Smooth muscle cell (in vitro differentiated cells): ENCODE data around the gene YJEFN3. TPM values are rescaled to one million over a fixed set of nuclear protein-coding genes. Genes with fewer than 3 reads are reported as not detected.

Experiments used
- DNase-seq: peaks from one replicate; lab custom pipeline; 2025; ENCODE audit not compliant: unreplicated experiment; lab: John Stamatoyannopoulos, UW
- H2AFZ ChIP-seq: fragments of 200-600 bp; sonication (generic); 2 replicates; pipeline ENCODE4 v1.6.0; 2016; ENCODE audit warnings: antibody characterized with exemption, low read depth, mild to moderate bottlenecking
- H3F3A ChIP-seq: fragments of 200-600 bp; sonication (generic); 2 replicates; pipeline ENCODE4 v1.6.0; 2017; ENCODE audit warnings: antibody characterized with exemption, low read depth
- H3K27ac ChIP-seq: fragments of 200-600 bp; sonication (generic); 2 replicates; pipeline ENCODE4 v1.5.1; 2016; ENCODE audit warnings: low read depth, mild to moderate bottlenecking
- H3K27me3 ChIP-seq: fragments of 200-600 bp; sonication (generic); 2 replicates; pipeline ENCODE4 v1.6.1; 2016; ENCODE audit warnings: low read depth, mild to moderate bottlenecking
- H3K36me3 ChIP-seq: fragments of 200-600 bp; sonication (generic); 2 replicates; pipeline ENCODE4 v1.5.1; 2016; ENCODE audit warnings: low read depth
- H3K4me1 ChIP-seq: fragments of 200-600 bp; sonication (generic); 2 replicates; pipeline ENCODE4 v1.5.1; 2016; ENCODE audit warnings: low read depth
- H3K4me2 ChIP-seq: fragments of 200-600 bp; sonication (generic); 2 replicates; pipeline ENCODE4 v1.6.0; 2016; ENCODE audit warnings: mild to moderate bottlenecking
- H3K4me3 ChIP-seq: fragments of 200-600 bp; sonication (generic); 2 replicates; pipeline ENCODE4 v1.5.1; 2016; ENCODE audit warnings: mild to moderate bottlenecking
- H3K79me2 ChIP-seq: fragments of 200-600 bp; sonication (generic); 2 replicates; pipeline ENCODE4 v1.6.0; 2016; ENCODE audit warnings: low read depth, mild to moderate bottlenecking
- H3K9ac ChIP-seq: fragments of 200-600 bp; sonication (generic); 2 replicates; pipeline ENCODE4 v1.6.0; 2016; ENCODE audit warnings: low read depth
- H3K9me3 ChIP-seq: fragments of 200-600 bp; sonication (generic); replicated peaks from 2 replicates; pipeline ENCODE4 v1.5.1; 2016; ENCODE audit warnings: low read depth
- H4K20me1 ChIP-seq: fragments of 200-600 bp; sonication (generic); 2 replicates; pipeline ENCODE4 v1.6.0; 2016; ENCODE audit warnings: low read depth
- CTCF ChIP-seq: fragments of 200-600 bp; sonication (generic); IDR thresholded peaks from 2 replicates; pipeline ENCODE4 v1.5.1; 2017; ENCODE audit warnings: borderline replicate concordance, mild to moderate bottlenecking, antibody characterized with exemption; ENCODE audit not compliant: insufficient read depth, poor library complexity, severe bottlenecking
- WGBS: methylation state at CpG from one replicate; pipeline ENCODE4 v1.1.7; 2016; ENCODE audit warnings: low lambda C conversion rate; 5-methylcytosine and 5-hydroxymethylcytosine counted together
- polyA plus RNA-seq: library from polyadenylated mRNA; unstranded; fragments of >200 nt; fragmentation: Nextera tagmentation; extraction: Ambion mirVana; gene quantifications from 2 replicates; pipeline ENCODE4 v1.2.1, GENCODE V29; 2016
- total RNA-seq: library from RNA; depleted of rRNA; stranded (reverse); fragments of >200 nt; gene quantifications from 2 replicates; pipeline ENCODE4 v1.2.3, GENCODE V29; 2014

YJEFN3 gene
- total and polyA plus RNA-seq, 2 experiments from 2014 or later = 2.2 to 5.8 TPM

GRCh38 chr19:19533841-19534240 lies 5.1 kb downstream of the YJEFN3 start:
- Histone ChIP-seq H3K4me2 (peak overlapping the region; percentile 14), H3F3A (no peaks in the 10 kb centered on the region), H3K9me3 (no peaks in the 10 kb centered on the region), H3K9ac (no peak overlapping the region), H3K27ac (peak overlapping the region; percentile 35), H3K36me3 (no peaks in the 10 kb centered on the region), H3K27me3 (no peaks in the 10 kb centered on the region), H3K4me1 (peaks cover 4% of the 10 kb centered on the region), H3K79me2 (no peaks in the 10 kb centered on the region), H2AFZ (no peak overlapping the region), H3K4me3 (no peak overlapping the region), H4K20me1 (no peaks in the 10 kb centered on the region)
- WGBS = 26% methylated on average over 6 of the region's 6 CpGs
- TF ChIP-seq CTCF = no peak
- no peak for DNase-seq

- H3K4me2 ChIP-seq = no peak overlapping the region
- no peaks in the 10 kb centered on the region for H3K9me3 ChIP-seq
- no peak for TF ChIP-seq CTCF
- WGBS = 86% methylated on average over 25 of the region's 27 CpGs
- H3F3A ChIP-seq = no peaks in the 10 kb centered on the region
- no peak overlapping the region for H2AFZ ChIP-seq
- H3K36me3 ChIP-seq = no peaks in the 10 kb centered on the region
- no peak overlapping the region for H3K4me3 ChIP-seq
- no peaks in the 10 kb centered on the region for H4K20me1 ChIP-seq
- no peaks in the 10 kb centered on the region for H3K79me2 ChIP-seq
- H3K27me3 ChIP-seq = no peaks in the 10 kb centered on the region
- DNase-seq = no peak
- peaks cover 4% of the 10 kb centered on the region for H3K4me1 ChIP-seq
- no peak overlapping the region for H3K9ac ChIP-seq
- H3K27ac ChIP-seq = no peak overlapping the region
These were observed 6.0 kb downstream of the YJEFN3 start for GRCh38 chr19:19534556-19535265.

- Histone ChIP-seq H3F3A (no peaks in the 10 kb centered on the region), H3K4me1 (peaks cover 4% of the 10 kb centered on the region), H3K36me3 (no peaks in the 10 kb centered on the region), H3K4me2 (no peak overlapping the region), H3K27ac (no peak overlapping the region), H4K20me1 (no peaks in the 10 kb centered on the region), H2AFZ (no peak overlapping the region), H3K9me3 (no peaks in the 10 kb centered on the region), H3K27me3 (no peaks in the 10 kb centered on the region), H3K9ac (no peak overlapping the region), H3K4me3 (no peak overlapping the region), H3K79me2 (no peaks in the 10 kb centered on the region)
- no peak for TF ChIP-seq CTCF
- DNase-seq = no peak
- WGBS = 97% methylated on average over 34 of the region's 34 CpGs
These were observed 6.8 kb downstream of the YJEFN3 start for GRCh38 chr19:19535311-19536191.
